GM13976 (cell line): Measurements from ENCODE around the gene SMIM38.

Source experiments
- DNase-seq: peaks from one replicate; pipeline ENCODE4 v3.0.0; 2012; ENCODE audit warnings: low spot score
- CTCF ChIP-seq: IDR thresholded peaks from 2 replicates; pipeline ENCODE4 v1.5.1; 2012; ENCODE audit warnings: borderline replicate concordance, mild to moderate bottlenecking; ENCODE audit not compliant: insufficient read depth; ENCODE audit errors: extremely low read depth, missing control alignments, control extremely low read depth
- in situ Hi-C: fragments of 300-500 bp; cut with MboI; formaldehyde crosslinking; loops from one replicate; pipeline ENCODE4 v1.12.0; 2022; ENCODE audit warnings: low sequenced_read_pairs, mixed read lengths, inconsistent platforms; ENCODE audit not compliant: unreplicated experiment

The SMIM38 gene

GRCh38 chr11:69127884-69128283 is 27.9 kb upstream of the SMIM38 start:
- no peak for TF ChIP-seq CTCF
- in situ Hi-C loops: no loop called here
- no peak for DNase-seq

DNA sequence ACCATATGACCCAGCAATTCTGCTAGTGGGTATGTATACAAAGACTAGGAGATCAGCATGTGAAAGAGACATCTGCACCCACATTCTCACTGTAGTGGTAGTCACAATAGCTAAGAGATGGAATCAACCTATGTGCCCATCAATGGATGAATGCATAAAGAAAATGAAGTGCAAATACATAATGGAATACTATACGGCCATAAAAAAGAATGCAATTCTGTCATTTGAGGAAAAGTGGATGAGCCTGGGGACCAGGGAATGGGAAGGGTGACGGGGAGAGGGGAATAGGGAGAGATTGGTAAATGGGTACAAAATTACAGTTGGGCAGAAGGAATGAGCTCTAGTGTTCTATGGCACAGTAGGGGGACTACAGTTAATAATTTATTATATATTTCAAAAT is 26.7 kb upstream of the SMIM38 start:
- in situ Hi-C loops: no loop called here
- no peak for TF ChIP-seq CTCF
- no peak for DNase-seq

DNA sequence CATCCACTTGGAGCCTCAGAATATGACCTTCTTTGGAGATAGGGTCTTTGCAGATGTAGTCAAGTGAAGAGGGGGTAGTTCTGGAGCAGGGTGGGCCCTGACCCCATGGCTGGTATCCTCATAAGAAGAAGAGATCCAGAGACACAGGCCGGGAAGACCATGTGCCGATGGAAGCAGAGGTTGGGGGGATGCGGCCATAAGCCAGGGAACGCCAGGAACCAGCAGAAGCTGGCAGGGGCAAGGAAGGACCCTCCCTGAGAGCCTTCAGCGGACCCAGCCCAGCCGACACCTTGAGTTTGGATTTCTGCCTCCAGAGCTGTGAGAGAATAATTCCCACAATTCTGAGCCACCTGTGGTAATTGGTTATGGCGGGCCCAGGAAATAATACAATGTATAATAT is 26.1 kb upstream of the SMIM38 start:
- in situ Hi-C loops: no loop called here
- no peak for DNase-seq
- no peak for TF ChIP-seq CTCF

DNA sequence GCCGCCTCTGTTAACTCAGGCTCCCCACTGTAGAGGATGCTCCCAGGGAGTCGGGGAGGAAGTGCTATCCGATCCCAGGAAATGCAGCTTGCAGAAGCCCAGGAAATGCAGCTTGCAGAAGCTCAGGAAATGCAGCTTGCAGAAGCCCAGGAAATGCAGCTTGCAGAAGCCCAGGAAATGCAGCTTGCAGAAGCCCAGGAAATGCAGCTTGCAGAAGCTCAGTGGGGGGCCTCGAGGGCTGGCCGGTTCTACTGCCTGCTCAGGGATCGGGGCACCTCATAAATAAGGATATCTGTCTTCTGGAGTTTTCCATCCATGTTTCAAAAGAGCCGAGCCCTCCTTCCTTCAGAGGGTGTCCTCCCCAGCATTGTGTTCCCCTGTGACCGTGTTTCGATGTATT is 25.1 kb upstream of the SMIM38 start:
- in situ Hi-C loops: no loop called here
- DNase-seq: no peak
- no peak for TF ChIP-seq CTCF

DNA sequence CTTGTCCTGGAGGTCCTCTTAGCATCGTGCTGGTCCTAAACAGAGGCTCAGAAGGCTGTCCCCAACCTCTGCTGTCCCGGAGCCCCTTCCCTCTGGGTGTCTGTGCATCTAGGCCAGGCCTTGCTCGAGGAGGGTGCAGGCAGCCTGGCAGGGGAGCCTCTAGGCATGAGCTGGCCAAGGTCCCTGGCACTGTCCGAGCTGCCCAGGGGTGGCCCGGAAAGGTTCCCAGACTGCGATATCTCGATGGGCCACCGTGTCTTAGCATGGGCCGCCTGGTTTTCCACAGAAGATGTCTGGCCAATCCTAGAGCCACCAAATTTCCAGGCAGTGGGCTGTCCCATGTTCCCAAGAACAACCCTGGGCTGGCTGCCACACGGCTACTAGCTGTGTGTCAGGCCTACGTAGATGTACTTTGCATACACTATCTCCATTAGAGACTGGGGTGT is 24.6 kb upstream of the SMIM38 start:
- DNase-seq: no peak
- TF ChIP-seq CTCF: no peak
- in situ Hi-C loops: no loop called here

GRCh38 chr11:69131644-69132300 is 24.0 kb upstream of the SMIM38 start:
- in situ Hi-C loops: no loop called here
- DNase-seq: no peak
- peak; percentile 64 for TF ChIP-seq CTCF
